ENCODE results near the gene LSM7.

GRCh38 chr19:2274931-2275535 is 53.4 kb downstream of the LSM7 start:
- TF ChIP-seq CTCF (IDR thresholded peaks at IDR 0.05; ENCODE audit: poor library complexity, severe bottlenecking) (peak; percentile 51), REST (IDR thresholded peaks at IDR 0.05; ENCODE audit: borderline replicate concordance) (no peak), RAD21 (conservative IDR thresholded peaks at IDR 0.05) (peak; percentile 59), POLR2AphosphoS5 (IDR thresholded peaks at IDR 0.05) (no peak), EZH2 (IDR thresholded peaks at IDR 0.05; ENCODE audit: borderline replicate concordance, insufficient read depth, low read length, poor library complexity, severe bottlenecking) (no peak), MXI1 (conservative IDR thresholded peaks at IDR 0.05; ENCODE audit: poor library complexity, severe bottlenecking) (no peak), TAF1 (IDR thresholded peaks at IDR 0.05; ENCODE audit: low read depth) (no peak), EP300 (conservative IDR thresholded peaks at IDR 0.05; ENCODE audit: poor library complexity, severe bottlenecking) (no peak), SMC3 (conservative IDR thresholded peaks at IDR 0.05; ENCODE audit: poor library complexity) (peak; percentile 55)

All from neural cell (in vitro differentiated cells).